HuH-7 (cell line): ENCODE measurements around the gene SYTL5.

ENCODE experiments used
- DNase-seq: peaks from one replicate; pipeline ENCODE4 v3.0.0; 2011; ENCODE audit warnings: low spot score

The SYTL5 gene

GRCh38 chrX:38028300-38028699 lies 21.9 kb downstream of the SYTL5 start:
- no peak for DNase-seq

DNA sequence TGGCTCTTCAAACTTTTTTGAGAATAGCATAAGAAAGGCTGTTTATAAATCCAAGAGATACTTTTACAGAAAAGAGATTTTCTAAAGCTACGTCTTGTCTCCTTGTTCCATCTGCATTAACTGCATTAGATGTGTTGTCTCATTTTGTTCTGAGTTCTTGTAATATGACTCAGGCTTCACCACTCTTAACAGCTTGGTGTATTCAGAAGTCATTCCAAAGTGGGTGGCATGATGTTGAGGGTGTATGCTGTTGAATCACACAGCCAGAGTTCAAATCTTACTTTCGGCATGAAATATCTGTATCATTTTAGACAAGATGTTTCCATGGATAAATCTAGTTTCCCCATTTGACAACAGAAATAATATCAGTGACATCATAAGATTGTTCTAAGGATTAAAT lies 30.1 kb downstream of the SYTL5 start:
- DNase-seq, result no peak

DNA sequence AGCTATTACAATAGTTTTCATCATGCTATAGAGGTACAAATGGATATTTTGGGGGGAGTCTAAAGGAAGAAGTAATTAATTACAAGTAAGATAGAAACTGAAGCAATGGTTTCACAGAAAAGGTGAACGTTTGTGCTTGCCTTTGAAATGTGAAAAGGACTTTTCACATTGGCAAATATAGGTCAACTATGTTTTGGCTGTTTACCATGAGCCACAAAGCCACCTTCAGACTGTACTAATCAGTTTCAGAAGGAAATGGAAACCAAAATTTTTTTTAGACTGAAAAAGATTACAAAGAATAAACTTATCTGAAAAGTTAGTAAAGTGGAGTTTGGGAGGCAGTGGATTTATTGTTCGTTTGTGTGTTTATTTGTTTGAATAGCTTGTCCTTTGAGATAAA lies 32.1 kb downstream of the SYTL5 start:
- DNase-seq, result no peak

GRCh38 chrX:38041237-38041636 lies 34.9 kb downstream of the SYTL5 start:
- DNase-seq, result no peak

DNA sequence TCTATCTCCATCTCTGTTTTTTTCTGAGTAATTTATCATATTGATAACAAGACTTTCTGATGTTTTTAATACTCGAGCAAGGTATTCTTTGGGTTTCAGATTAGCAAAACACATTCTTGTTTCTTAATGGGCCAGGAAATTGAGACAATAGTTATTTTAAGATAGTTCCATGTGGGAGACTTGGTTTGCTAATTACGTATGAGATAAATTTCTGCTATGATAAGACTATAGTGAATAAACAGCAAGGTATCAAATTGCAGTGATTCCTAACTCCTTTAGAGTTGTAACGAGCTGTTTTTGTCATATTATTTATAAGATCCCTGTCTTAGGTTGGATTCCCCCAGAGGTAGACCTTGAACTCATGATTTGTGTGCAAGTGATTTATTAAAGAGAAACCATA lies 38.3 kb downstream of the SYTL5 start:
- no peak for DNase-seq

- DNase-seq, result no peak
These were observed 39.3 kb downstream of the SYTL5 start for GRCh38 chrX:38045538-38046096.

DNA sequence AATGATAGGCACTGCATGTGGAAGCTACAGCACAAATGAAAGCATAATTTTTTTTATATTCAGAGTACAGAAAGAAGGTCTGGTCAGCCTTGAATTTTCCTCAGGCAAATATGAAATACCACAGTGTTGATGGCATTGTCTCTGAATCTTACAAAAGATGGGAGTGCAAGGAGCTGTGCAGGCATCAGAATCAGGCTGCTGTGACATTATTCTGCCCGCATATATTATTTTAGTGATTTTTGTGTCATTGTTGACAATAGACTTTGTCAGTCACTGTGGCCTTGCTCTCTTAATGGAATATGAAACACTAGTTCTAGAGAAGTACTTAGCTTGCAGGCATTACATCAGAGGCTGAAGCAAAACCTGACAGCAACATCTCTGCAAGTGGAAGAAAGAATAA lies 42.5 kb downstream of the SYTL5 start:
- DNase-seq, result no peak

DNA sequence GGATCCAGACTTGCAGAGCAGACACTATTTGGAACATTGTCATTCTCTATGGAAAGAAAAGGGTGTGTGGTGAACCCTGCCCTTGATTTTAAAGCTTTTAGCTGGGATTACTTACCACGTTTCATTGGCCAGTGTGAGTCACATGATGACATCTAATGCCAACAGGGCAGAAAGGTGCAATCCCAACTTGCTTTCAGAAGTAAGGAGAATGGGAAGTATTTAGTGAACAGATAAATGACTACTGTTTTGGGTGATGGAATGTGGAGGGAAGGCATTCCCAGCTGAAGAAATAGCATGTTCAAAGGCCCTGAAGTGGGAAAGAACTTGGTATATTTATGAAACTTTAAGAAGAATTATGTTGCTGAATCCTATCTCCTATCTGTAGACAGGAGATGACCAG lies 44.5 kb downstream of the SYTL5 start:
- no peak for DNase-seq

GRCh38 chrX:38052096-38052495 lies 45.7 kb downstream of the SYTL5 start:
- DNase-seq, result no peak

DNA sequence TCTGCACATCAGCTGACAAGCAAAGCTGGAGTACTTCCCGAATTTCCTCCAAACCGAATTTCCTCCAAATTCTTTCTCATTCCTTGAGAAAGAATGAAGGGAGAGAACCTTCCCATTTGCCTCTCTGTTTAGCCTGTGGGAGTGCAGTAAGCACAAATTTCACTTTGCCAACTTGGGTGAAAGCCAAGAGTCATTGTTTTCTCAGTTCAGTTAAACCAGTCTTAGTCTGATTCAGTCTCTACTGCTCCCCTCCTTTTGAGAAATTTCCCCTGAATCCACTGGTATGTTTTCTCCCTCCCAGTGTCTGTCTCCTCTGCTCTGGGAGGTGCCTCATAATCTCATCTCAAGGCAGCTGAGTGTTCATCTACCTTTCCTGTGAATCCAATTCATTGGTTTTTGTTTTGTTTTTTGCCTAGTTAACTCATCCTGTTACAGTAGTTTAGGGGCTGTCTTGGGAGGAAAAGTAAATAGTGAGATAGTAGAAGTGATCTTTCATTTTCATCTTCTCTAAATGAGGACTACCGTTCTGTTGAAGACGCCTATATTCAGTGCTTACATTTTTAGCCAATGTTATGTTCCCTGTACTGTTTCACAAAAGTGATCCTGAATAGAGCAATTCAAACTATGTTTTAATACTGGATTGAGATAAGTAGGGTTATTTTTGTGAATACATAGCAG lies 49.0 kb downstream of the SYTL5 start:
- DNase-seq, result no peak

DNA sequence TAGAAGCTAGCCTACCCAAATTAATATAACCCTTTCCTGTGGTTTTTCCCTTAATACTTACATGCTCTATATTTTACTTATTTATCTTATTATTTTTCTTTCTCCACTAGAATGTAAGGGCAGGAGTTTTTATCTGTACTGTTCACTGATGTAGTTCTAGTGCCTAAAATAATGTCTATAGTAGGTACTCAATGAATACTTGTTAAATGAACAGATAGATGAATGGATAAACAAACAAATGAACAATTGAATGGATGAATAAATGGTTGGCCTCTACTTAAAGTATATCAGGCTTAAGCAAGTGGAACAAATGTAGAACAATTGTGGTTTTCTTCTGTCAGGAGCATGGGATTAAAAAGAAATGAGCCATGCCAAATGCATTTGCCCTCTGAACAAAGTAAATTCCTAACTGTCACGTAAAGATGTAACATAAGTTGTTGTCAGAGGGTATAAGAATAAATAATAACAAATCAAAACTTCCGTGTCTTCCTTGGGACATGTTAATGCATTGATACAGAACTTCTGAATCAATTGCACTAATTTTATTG lies 54.1 kb downstream of the SYTL5 start:
- no peak for DNase-seq

- peak; percentile 11 for DNase-seq
These were observed 55.0 kb downstream of the SYTL5 start for GRCh38 chrX:38061335-38061734.

DNA sequence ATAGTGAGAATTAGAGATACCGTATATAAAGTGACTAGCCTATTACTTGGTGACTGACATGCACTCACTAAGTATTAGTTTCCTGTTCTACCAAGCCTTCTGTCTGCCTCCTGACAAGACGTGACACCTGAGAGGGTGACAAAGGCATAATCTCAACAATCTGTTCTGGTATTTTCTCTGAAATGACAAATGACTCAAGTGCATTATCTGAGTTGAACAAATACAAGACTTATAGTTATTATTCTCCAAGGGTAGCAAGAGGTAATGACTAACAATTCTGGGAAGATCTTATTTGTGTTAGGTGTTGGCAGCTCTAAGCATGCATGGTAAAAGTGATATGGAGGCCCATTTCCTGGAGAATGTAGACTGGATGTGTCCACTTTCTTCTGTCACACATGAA lies 60.6 kb downstream of the SYTL5 start:
- no peak for DNase-seq

DNA sequence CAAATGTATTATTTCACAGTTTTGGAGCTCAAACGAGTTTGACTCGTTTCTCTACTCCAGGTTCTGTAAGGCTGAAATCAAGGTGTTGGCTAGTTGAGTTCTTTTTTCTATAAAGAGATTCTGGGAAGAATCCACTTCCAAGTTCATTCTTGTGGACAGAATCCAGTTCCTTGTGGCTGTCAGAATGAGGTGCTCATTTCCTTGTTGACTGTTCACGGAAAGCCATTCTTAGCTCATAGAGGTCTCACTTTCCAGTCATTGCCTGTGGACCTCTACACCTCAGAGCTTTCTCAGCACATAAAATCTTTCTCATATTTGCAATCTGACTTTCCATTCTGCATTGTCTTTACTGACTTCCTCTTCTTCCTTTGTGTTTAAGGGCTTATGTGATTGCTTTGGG lies 62.9 kb downstream of the SYTL5 start:
- DNase-seq, result no peak

DNA sequence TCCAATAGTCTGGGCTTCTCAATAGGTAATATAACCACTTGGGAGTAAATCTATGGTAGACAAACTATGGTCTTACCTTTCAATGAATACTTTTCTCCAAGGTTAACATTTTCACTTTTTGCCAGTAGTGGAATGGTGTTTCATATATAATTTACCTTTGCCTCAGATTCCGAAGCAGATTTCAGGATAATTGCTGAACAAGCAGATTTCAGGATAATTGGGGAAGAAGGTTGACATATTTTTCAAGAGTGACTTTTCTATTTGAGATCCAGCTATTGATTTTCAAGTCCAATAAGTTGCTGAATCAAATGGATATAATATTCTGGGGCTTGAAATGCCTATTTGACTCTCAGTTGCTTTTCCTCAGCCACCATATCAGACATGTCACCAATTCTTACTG lies 63.6 kb downstream of the SYTL5 start:
- DNase-seq, result no peak

DNA sequence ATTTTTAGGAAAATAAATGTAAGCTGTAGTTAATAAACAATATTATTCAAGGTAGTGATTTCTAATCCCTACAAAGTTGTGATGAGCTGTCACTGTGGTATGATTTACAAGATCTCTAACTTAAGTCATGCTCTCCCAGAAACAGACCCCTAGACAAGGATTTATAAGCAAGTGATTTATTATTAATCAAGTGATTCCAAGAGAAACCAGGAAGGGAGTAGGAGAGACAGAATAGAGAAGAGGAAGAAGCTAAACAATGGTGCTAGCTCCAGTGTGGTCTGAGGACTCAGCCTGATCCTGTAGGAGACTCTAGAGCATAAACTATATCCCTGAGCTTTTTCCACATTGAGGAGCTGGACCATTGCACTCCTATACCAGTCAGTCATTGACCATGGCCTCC lies 73.1 kb downstream of the SYTL5 start:
- no peak for DNase-seq

DNA sequence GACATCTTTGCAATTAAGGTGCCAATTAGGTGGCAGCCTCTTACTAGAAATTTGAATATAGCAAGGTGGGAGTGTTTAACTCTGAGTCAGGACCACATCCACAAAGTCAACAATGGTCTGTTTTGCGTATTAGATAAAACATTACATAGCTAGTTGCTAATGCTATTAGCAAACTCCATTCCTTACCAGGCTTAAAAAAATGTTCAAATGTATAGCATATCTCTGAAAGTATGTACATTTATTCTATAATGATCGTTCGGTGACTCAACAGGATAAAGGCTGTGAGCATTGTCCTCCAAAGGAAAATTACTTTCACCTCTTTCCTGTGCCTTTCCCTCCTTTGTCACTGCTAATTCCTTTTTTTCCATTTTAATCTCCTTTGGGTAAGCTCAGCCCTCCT lies 74.5 kb downstream of the SYTL5 start:
- no peak for DNase-seq

GRCh38 chrX:38081909-38082308 lies 75.6 kb downstream of the SYTL5 start:
- no peak for DNase-seq

DNA sequence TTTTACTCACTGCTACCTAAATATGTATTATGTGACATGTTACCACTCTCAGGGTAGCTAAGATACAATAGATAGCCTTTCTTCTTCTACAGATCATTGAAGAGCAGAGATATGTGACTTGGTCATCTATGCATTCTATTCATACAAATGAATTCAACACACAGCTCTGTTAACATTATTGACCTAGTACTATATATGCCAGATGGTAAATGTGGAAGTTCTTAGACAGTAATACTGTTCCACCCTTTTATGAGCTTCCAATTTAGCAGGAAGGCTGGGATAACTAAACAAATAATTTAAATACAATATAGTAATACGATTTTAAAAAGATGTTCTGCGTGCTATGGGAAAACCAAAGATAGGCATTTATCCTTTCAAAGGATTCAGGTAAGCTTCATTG lies 76.0 kb downstream of the SYTL5 start:
- no peak for DNase-seq

DNA sequence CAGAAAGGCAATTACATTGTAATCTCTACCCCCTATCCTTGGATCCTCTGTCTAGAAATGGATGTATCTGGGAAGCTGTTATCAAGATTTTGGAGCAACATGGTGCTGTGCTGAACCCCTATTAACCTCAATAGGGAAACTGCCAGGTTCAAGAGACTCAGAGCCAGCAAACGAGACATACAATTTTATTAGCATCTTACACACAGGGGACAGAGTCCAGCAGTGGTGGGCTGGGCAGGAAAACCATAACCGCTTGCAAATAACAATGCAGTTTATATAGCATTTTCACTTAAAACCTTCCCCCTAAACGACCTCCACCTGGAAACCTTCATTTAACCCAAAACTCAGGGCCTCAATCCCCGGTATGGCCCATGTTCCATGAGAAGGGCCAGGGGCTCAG lies 79.5 kb downstream of the SYTL5 start:
- DNase-seq, result no peak

DNA sequence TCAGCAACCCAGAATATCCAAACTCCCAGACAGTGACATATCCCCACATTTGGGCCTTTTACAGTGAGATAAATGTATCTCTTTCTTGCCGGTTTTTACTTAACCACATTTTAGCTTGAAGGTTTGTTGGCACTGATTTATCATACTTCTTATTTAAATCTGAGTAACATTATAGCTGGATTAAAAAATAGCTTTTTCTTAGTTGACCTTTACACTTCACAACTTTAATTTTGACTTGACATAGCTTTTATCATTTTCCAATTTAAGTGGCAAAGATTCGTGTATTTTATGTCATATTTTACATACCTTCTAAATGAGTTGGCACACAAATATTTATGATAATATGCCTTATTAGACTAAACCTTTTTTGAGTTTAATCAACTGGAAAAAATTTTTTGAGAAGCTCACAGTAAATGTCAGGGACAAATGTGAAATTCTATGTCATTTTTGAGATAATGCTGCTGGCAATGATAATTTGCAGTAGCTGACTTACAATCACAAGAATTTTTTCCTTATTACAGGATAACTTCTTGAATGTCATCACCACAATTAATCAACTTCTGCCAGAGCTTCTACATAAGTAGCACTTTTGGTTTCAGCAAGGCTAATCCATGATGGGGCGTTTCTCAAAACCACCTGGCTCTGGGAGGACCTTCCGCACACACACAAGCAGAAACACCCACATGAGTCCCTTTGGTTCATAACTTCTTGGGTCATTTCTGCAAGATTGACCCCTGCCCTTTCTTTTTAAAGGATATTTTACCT lies 80.3 kb downstream of the SYTL5 start:
- DNase-seq, result no peak

DNA sequence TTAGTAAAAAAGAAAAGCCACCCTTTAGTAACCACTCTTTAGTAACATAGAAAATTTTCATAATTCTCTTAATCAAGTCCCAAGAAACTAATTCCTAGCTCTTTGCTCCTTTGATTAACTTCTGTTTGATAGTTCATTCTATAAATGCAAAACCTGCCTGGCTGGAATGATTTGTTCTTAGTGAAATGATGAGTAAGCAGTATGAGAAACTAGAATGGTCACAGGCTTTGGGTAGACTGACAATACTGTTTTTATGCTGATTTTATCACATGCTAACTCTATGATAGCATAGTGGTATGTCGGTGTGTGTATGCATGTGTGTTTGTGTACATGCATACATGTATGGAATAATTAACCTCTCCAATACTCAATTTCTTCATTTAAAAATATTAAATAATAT lies 81.2 kb downstream of the SYTL5 start:
- no peak for DNase-seq
